Kasumi-1 (cell line): ENCODE data around the gene EHF.
A peak's percentile ranks its signal among the peaks of the same experiment; 100 is the strongest.

Source experiments
- DNase-seq, 2 experiments: peaks; one replicate each; lab custom pipeline; 2025; lab: John Stamatoyannopoulos, UW

Gene EHF

DNA sequence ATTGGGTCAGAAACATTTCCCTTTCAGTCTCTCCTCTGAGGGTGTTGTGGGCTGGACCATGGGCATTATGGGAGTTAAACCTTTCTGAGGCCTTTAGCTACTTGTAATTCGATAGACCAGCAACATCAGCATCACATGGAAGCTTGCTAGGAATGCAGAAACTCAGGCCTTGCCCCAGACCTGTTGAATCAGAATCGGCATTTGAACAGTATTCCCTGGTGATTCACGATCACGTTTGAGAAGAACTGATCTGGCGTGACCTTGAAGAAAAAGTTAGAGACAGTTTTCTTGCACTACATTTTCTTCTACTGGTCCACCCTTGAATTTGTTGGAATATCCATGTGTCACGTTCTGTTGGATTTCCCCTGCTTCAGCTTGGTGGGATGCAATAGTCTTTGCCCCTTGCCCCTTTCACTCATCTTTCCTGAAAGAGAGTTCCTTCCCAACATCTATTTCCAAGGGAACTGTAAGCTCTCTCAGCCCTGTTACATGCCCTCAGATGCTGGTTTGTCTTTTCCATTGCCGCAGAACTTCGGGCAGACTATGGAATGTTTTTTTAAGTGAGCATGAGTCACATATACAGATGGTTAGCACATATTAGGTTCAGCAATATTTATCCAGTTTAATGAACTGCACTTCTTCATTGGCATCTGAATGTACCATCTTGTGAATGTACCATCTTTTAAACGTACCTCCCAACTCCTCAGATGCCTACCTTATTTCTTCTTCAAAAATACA is 23.9 kb downstream of the EHF start:
- DNase-seq = no peak

DNA sequence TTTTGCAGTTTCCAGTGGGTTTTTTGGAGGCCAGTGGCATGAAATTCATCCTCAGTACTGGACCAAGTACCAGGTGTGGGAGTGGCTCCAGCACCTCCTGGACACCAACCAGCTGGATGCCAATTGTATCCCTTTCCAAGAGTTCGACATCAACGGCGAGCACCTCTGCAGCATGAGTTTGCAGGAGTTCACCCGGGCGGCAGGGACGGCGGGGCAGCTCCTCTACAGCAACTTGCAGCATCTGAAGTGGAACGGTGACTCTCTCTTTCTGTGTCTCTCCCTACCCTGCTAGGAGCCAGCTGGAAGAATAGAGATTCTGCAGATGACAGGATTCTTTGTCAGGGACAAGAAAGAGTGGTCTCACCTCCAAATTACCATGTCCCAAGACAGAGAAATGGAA is 25.5 kb downstream of the EHF start:
- no peak for DNase-seq

GRCh38 chr11:34647131-34647530 is 26.2 kb downstream of the EHF start:
- DNase-seq = no peak

- no peak for DNase-seq
These were observed 26.6 kb downstream of the EHF start for GRCh38 chr11:34647532-34647931.

- DNase-seq = no peak
These were observed 27.1 kb downstream of the EHF start for GRCh38 chr11:34648036-34648435.

- no peak for DNase-seq
These were observed 28.7 kb downstream of the EHF start for GRCh38 chr11:34649597-34649996.

GRCh38 chr11:34650528-34650927 is 29.6 kb downstream of the EHF start:
- peak; percentile 76 to 79 for DNase-seq

DNA sequence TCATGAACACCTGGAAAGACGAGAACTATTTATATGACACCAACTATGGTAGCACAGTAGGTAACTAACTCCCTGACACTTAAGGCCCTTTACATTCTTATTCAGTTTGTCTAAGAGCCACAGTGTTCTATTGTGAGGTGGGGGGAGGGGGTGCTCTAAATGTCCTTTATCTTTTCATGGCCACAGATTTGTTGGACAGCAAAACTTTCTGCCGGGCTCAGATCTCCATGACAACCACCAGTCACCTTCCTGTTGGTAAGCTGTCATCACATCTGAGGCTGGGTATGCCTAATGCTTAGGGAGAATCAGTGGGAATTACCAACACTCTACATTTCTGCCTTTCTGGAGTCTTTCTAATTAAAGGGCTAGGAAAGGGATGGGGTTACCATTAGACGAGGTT is 30.7 kb downstream of the EHF start:
- no peak for DNase-seq

DNA sequence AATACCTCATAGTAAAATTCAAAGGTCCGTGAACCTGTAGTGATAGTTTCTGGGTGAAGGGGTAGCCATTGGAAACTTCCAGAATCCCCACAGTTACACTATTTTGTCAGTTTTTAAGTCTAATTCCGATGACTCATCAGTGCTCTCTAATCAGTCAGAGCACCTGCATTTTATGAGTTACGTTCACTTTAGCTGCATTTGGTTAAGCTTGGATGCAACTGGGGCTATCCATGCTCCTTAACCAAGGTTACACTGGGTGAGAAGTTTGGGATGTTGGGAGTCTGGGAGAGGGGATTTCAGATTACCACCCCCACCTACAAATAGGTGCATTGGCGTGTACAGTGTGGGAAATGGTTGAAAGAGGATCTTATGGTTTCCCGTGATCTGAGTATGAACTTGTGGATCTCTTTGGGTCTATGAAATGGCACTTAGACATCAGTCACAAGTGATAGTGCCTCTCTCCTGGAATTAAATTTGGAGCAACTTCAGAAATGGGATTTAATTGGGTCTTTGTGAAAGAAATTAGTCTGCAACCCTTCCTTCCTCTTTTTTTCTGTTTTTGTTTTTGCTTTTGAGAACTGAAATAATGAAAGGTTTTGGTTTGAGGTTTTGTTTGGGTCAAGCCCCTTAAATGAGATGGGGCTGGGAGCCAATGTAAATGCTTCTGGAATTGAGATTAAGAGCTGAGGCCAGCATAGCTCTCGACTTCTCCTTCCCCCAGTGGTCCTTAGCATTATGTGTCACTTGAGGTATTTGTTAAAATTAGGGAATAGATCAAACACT is 31.5 kb downstream of the EHF start:
- peak in 1 of 2 experiments; percentile 1 for DNase-seq

- no peak for DNase-seq
These were observed 32.1 kb downstream of the EHF start for GRCh38 chr11:34653031-34653430.

DNA sequence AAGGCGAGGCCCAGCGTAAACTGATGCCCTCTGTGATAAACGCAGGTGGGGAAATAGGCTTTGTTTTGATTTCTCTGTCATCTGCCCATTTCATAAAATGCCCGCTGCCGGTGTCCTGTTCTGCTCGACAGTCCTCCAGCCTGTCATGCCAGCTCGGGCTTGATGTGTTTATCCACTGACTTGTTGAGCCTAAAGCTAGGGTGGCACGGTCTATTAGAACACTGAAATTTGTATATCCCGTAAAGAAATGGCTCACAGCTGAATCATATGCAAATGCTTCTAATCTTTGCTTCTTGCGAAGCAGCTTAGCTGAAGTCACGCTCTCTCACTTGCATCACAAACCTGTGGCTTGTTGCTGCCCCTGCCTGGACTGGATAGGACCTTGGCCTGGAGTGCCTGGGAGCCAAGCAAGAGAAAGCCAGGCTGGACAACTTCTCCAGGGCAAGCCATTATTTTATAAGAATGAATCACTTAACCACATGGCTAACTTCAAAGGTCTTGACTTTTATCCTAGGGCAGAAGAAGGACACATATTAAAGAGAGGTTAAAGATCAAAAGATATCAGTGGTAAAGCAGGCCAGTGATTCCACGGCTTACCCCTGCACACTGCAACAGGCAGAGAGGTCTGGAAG is 33.1 kb downstream of the EHF start:
- DNase-seq = peak in 1 of 2 experiments; percentile 5

GRCh38 chr11:34654483-34655334 is 33.8 kb downstream of the EHF start:
- peak; percentile 53 to 61 for DNase-seq

DNA sequence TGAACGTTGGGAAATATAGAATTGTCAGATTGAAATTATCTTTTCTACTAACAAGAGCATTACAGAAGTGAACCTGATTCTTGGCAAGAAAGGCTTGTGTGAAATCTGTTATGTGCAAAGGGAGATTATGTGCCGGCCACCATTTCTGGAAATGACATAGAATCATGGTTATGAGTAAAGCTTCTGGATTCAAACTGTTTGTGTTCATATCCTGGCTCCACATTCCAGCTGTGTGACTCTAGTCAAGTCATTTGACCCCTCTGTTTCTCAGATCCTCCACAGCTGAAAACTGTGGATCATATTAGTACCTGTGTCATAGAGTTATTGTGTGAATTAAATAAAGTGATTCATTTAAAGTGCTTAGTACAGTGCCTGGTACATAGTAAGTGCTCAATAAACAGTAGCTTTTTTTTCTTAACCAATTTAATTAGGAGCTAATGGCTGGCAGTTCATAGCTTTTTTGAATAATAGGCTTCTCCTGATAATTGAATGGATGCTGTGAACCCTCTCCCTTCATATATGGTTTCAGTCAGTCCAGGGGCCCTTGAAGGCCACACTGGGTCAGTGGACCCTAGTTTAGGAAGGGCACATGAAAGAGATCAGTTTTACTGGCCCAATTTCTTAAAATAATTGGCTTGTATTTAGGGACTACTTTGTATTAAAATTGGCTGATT is 34.6 kb downstream of the EHF start:
- no peak for DNase-seq

GRCh38 chr11:34656062-34656720 is 35.3 kb downstream of the EHF start:
- no peak for DNase-seq

GRCh38 chr11:34658071-34659015 is 37.5 kb downstream of the EHF start:
- DNase-seq = no peak

- DNase-seq = no peak
These were observed 38.3 kb downstream of the EHF start for GRCh38 chr11:34659096-34659733.

- DNase-seq = no peak
These were observed 44.4 kb downstream of the EHF start for GRCh38 chr11:34665077-34665835.

DNA sequence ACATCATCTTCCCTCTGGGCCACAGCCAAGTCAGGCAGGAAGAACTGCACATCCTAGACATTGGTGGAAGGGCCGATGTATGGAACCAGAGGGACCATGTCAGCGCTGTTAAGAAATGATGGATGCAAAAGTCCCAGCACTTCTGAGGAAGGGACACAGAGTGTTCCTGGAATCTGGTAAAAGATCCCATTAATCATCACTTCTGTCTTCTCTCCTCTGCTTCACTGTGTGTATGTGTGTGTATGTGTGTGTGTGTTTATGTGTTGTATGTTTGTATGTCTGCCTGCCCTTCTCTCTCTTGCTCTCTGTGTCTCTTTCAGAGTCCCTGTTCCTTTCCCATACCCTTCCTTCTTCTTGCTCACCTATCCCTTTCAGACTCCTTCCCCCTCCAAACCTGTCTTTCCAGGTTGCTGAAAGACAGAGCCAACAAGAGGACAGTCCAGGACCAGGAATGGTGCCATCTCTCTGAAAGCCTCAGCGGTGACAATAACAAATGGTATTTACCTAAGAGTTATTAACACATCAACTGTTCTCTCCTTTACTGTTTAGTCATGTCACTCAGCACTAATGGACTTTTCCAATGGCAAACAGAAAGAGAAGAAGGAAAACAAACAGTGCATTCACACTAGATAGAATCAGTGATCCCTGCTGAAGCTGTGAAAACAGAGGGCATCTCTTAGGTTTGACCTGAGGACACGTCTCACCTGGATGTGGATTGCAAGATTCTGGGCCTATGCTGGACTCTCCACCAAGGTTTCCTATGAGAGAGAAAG is 47.1 kb downstream of the EHF start:
- DNase-seq = no peak
